NOMO-1 treated with DMSO at 0.1 percent for 48 hours (cell line): ENCODE results near the gene PALLD.
"Not testable (repeated sequence)": the region's sequence is repeated elsewhere in the genome, so short reads cannot be mapped to it uniquely, and the experiment has no call there.

Experiments used
- DNase-seq: peaks from one replicate; lab custom pipeline; 2025; ENCODE audit not compliant: unreplicated experiment; lab: John Stamatoyannopoulos, UW

The PALLD gene

GRCh38 chr4:168496834-168497233 lies at the start of gene PALLD:
Gene PALLD, plus strand, starts transcription at chr4:168497052.
- DNase-seq = no peak

- DNase-seq = not testable (repeated sequence)
Observed at GRCh38 chr4:168449063-168449462, 47.8 kb upstream of the PALLD start.

- DNase-seq = no peak
Observed at GRCh38 chr4:168449719-168450452, 47.0 kb upstream of the PALLD start.

DNA sequence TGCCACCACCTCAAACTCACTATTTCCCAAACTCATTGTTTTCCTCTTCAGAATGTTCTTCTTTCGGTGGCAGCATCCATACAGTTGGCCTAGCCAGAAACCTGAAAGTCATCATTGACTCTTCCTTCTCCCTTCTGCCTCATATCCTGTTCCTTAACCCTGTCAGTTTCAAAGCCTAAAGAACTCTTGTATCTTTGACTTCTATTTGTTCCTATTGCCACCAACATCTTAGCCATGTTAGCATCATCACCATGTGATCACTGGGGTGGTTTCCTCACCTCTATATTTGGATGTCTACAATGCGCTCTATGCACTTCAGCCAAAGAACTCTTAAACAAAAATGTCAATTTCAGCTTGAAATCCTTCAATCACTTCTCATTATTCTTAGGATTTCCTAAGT lies 45.5 kb upstream of the PALLD start:
- peak; percentile 18 for DNase-seq

GRCh38 chr4:168451744-168452390 lies 45.0 kb upstream of the PALLD start:
- DNase-seq = peak; percentile 67

DNA sequence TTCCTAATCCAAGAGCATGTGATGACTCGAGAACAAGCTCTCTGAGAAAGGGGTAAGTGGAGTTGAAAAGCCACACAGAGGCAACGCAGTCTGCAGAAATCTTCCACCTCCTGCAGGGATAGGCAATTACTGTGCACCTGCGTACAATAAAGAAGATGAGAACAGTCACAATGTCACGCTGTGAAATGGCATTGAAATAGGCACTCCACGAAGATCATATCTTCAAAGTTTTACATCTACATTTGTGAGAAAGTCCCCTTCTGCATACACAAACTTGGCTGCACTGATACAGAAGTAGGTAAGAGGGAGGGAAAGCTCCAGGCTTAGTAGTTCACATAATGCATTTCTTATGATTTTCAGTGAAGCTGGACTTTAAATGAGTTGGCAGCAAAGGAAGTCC lies 43.7 kb upstream of the PALLD start:
- no peak for DNase-seq

- not testable (repeated sequence) for DNase-seq
Observed at GRCh38 chr4:168458256-168458655, 38.6 kb upstream of the PALLD start.

- no peak for DNase-seq
Observed at GRCh38 chr4:168461821-168462220, 35.0 kb upstream of the PALLD start.

- DNase-seq = no peak
Observed at GRCh38 chr4:168472920-168473319, 23.9 kb upstream of the PALLD start.

- no peak for DNase-seq
Observed at GRCh38 chr4:168474660-168475320, 22.1 kb upstream of the PALLD start.

GRCh38 chr4:168475745-168476144 lies 21.1 kb upstream of the PALLD start:
- no peak for DNase-seq

DNA sequence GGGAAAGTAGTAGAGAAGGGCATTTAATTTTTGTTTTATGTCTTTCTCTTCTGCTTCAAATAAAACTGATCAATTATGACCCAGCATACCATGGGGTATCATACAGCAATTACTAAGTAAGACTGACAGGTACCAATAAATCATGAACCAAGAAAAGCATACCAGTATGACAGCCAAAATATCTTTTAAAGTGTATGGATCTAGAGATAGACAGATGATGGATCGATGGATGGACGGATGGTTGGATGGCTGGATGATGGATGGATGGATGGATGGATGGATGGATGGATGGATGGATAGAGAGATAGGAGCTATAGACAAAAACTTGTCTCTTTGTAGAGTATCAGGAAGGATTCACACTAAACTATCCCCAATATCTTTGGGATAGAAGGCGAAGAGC lies 18.0 kb upstream of the PALLD start:
- DNase-seq = no peak

- peak; percentile 84 for DNase-seq
Observed at GRCh38 chr4:168480931-168481611, 15.8 kb upstream of the PALLD start.

DNA sequence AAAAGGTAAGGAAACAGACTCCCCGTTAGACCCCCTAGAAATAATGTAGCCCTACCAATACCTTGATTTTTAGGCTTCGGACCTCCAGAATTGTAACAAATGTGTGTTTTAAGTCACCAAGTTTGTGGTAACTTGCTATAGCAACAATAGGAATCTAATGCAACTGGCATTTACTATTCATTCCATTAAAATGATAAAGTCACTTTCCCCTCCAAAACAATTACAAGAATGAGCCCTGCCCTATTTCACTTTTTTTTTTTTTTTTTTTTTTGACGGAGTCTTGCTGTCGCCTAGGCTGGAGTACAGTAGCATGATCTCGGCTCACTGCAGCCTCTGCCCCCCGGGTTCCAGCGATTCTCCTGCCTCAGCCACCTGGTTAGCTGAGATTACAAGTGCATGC lies 13.0 kb upstream of the PALLD start:
- no peak for DNase-seq

DNA sequence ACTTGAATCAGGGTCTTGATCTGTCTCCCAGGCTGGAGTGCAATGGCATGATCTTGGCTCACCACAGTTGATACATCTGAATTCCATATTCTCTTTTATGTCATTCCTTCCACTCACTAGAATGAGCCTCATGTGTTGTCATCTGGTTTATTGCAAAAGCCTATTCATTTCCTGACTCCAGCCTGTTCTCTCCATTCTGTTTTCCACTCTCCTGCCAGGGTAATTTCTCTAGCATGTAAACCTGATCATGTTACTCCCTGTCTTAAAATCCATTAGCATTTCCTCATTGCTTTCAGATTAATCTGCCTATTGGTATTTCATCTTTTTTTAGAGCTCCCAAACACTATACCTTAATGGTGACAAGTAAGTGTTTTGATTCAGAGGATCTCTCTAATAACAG lies 12.2 kb upstream of the PALLD start:
- no peak for DNase-seq

GRCh38 chr4:168485156-168485910 lies 11.5 kb upstream of the PALLD start:
- DNase-seq = no peak

GRCh38 chr4:168486912-168487281 lies 10.0 kb upstream of the PALLD start:
- peak; percentile 40 for DNase-seq

GRCh38 chr4:168487282-168488035 lies 9.4 kb upstream of the PALLD start:
- no peak for DNase-seq

DNA sequence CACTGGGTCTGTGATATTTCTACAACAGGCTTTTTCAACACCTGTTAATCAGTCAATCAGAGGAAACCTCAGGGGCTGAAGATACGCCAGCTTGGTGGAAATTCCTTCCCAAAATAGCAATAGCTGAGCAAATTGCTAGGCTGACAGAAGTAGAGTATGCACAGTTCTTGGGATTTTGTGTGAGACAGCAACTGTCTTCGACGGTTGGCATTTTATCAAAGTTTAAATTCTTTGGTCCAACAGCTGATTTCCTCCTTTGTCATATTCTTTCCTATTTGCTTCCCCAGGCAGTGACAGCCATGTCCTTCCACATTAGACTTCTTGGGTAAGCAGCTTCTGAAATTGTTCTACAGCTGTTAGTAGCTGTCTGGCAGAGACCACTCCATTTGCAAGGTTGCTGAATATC lies 8.0 kb upstream of the PALLD start:
- DNase-seq = no peak

- DNase-seq = no peak
Observed at GRCh38 chr4:168489616-168490015, 7.2 kb upstream of the PALLD start.
